ENCODE data around the gene ATAT1. TPM values are rescaled to one million over a fixed set of nuclear protein-coding genes. Genes with fewer than 3 reads are reported as not detected.
A peak's percentile ranks its signal among the peaks of the same experiment; 100 is the strongest.

Gene ATAT1
- total RNA-seq, 1 experiment from 2014 or later: 15.8 TPM

DNA sequence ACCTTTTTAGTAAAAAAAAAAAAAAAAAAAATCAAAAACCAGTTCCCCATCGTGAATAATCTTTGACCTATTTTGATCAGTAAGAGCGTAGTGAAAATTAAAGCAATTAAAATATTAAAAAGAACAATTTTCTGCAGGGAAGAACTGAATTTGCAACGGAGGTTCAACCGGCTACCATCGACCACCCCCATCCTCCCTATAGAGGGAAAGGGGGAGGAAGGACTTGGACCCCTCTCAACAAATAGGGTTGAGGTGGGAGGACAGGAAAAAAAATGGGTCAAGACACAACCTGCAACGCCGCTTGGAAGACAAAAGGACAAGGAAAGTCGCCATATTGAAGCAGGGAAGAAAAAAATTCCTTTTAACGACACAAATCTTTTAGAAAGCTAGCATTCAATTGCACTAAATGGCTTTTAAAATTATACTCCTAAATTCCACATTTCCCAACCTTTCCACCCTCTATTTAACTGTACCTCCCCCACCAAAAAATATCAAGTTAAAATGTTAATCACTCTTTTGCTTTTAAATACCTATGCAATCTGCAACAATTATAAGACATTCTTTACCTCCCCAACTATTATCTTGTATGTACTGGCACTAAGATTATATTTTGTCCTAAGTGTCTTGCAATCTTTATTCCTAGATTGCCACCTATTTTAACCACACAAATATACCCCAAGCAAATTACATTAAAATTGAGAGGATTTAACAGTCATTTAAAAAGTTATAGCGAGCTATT lies 11.3 kb upstream of the ATAT1 start:
- ATAC-seq: no peak
- Histone ChIP-seq H3K27ac (ENCODE audit: low read length) (peak overlapping the region; percentile 100), H3K4me1 (ENCODE audit: control insufficient read depth, insufficient read depth, low read length) (peaks cover 32% of the 10 kb centered on the region), H3K27me3 (ENCODE audit: control insufficient read depth, insufficient read depth, low read length) (no peaks in the 10 kb centered on the region), H3K9me3 (ENCODE audit: control insufficient read depth, insufficient read depth, low read depth, low read length) (no peaks in the 10 kb centered on the region), H3K4me3 (ENCODE audit: low read depth in 2 of 2, low read length in 2 of 2) (peak overlapping the region; percentile 71 to 98), H3K36me3 (ENCODE audit: control insufficient read depth, insufficient read depth, low read length) (peaks cover 19% of the 10 kb centered on the region)
- POLR2A ChIA-PET: interaction anchor here (0.5 to 1.7 kb wide), 8 partner anchors 10 to 1789 kb away, joined by 3 to 18 read pairs (median 6); partner anchors contain the start of gene DHX16
- TF ChIP-seq SIN3A (IDR thresholded peaks at IDR 0.05; ENCODE audit: borderline replicate concordance, insufficient read depth, low read depth, low read length) (no peak), POLR2AphosphoS5 (IDR thresholded peaks at IDR 0.05; ENCODE audit: low read depth, low read length) (peak; percentile 96)
- BruUV-seq (replicated peaks): no TSS peak
- no peak for DNase-seq (ENCODE audit: low read depth, low spot score)
- CTCF ChIA-PET: interaction anchor here (0.6 to 0.7 kb wide), 2 partner anchors 57 to 125 kb away, joined by 3 to 11 read pairs; partner anchors contain the start of gene DHX16
- intact Hi-C loops (cut with micrococcal nuclease; ENCODE audit: unreplicated experiment) (no loop called here), in situ Hi-C loops (cut with HindIII; ENCODE audit: low pct_unique_long_range_greater_than_20kb, low sequenced_read_pairs) (no loop called here)

DNA sequence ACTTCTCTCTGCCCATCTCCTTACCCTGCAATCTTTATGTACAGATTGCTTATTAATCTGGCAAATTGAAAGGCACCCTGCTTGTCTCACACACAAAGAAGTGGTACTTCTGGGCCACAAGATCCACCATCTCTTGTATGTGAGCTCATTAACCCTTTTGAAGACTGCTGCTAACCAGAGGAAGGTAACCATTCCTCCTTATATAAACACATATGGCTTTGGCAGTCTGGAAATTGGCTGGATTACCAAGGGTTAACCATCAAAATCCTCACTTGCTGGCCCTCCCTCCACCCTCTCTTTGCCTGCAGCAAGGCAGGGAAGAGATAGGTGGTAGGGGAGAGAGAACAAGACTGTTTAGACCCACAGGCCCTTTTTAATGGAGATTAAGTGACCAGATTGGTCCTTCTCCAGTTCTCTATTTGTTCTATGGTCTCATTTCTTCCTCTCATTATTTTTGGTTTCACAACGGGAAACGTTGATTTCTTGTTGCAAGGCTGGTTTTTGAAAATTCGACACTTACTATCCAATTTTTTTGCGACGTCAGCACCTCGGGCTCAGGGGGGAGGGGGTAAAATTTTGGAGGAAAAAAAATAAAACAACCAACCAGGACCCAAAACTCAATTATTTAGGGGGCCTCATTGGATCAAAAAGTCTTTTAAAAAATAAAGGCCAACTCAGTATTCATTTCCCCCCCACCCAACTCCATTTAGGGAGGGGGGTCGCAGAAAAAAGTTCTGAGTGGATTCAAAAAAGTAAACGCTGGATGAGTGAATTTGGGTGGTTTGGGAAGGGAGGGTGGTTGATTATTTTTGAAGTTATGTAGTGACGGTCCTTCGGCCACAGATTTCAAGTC lies 10.5 kb upstream of the ATAT1 start:
- Histone ChIP-seq H3K4me3 (ENCODE audit: low read depth in 2 of 2, low read length in 2 of 2) (peak overlapping the region; percentile 71 to 98), H3K4me1 (ENCODE audit: control insufficient read depth, insufficient read depth, low read length) (peaks cover 32% of the 10 kb centered on the region), H3K27ac (ENCODE audit: low read length) (peak overlapping the region; percentile 100), H3K9me3 (ENCODE audit: control insufficient read depth, insufficient read depth, low read depth, low read length) (no peaks in the 10 kb centered on the region), H3K36me3 (ENCODE audit: control insufficient read depth, insufficient read depth, low read length) (peaks cover 19% of the 10 kb centered on the region), H3K27me3 (ENCODE audit: control insufficient read depth, insufficient read depth, low read length) (no peaks in the 10 kb centered on the region)
- in situ Hi-C loops (cut with HindIII; ENCODE audit: low pct_unique_long_range_greater_than_20kb, low sequenced_read_pairs) (no loop called here), intact Hi-C loops (cut with micrococcal nuclease; ENCODE audit: unreplicated experiment) (no loop called here)
- CTCF ChIA-PET: no interaction called here
- TF ChIP-seq, protein P1, sequence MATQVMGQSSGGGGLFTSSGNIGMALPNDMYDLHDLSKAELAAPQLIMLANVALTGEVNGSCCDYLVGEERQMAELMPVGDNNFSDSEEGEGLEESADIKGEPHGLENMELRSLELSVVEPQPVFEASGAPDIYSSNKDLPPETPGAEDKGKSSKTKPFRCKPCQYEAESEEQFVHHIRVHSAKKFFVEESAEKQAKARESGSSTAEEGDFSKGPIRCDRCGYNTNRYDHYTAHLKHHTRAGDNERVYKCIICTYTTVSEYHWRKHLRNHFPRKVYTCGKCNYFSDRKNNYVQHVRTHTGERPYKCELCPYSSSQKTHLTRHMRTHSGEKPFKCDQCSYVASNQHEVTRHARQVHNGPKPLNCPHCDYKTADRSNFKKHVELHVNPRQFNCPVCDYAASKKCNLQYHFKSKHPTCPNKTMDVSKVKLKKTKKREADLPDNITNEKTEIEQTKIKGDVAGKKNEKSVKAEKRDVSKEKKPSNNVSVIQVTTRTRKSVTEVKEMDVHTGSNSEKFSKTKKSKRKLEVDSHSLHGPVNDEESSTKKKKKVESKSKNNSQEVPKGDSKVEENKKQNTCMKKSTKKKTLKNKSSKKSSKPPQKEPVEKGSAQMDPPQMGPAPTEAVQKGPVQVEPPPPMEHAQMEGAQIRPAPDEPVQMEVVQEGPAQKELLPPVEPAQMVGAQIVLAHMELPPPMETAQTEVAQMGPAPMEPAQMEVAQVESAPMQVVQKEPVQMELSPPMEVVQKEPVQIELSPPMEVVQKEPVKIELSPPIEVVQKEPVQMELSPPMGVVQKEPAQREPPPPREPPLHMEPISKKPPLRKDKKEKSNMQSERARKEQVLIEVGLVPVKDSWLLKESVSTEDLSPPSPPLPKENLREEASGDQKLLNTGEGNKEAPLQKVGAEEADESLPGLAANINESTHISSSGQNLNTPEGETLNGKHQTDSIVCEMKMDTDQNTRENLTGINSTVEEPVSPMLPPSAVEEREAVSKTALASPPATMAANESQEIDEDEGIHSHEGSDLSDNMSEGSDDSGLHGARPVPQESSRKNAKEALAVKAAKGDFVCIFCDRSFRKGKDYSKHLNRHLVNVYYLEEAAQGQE (IDR thresholded peaks at IDR 0.05; ENCODE audit: insufficient read depth in 1 of 2, low read depth in 2 of 2, low read length in 1 of 2): no peak
- peak; percentile 47; the same call in 1 of the 2 replicates for TF ChIP-seq POLR2AphosphoS5 (IDR thresholded peaks at IDR 0.05; ENCODE audit: low read depth, low read length)
- no TSS peak for BruUV-seq (replicated peaks)
- POLR2A ChIA-PET: interaction anchor here (0.5 to 0.7 kb wide), 2 partner anchors 43 to 56 kb away, joined by 3 to 4 read pairs; partner anchors contain the start of gene DHX16
- ATAC-seq: no peak
- no peak for DNase-seq (ENCODE audit: low read depth, low spot score)

DNA sequence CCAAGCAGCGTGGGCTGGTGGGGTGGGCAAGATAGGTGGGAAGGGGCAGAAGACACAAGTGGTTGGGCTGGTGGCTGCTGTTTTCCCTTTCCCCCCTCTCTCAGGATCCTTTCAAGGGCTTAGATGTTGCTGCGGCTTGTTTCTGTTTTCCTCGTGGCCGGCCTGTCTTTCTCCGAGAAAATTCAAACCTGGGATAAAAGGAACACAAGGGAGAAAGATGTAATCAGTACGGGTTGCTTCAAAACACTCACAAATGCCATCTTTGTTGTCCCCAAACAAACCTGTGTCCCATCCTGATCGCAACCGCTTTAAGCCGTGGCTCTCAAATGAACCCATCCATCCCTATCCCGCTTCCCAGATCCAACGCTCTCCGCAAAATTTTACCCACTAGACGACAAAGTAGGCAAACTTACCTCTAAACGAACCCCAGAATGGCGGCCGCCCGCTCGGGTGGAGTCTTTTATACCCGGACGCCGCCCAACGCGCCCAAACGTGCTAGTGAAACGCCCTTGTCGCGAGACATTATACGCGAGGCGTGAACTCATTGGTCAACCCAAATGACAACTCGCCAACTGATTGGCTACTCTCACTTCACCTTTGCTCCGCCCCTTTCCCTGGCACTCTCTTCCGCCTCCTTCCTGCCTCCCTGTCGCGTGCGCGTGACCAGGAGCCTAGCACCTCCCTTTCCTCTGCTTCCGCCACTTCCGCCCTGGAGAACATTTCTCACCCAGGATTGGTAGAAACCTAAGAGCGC lies 9.7 kb upstream of the ATAT1 start, which contains the start of gene PPP1R10:
PPP1R10 (minus strand) TSS at position 433 of the 754 bp plus-strand sequence. CDS start 7,299 bp downstream, outside the sequence.
- peak within 1 kb of the TSS; percentile 71 to 98 for H3K4me3 ChIP-seq (ENCODE audit: low read depth in 2 of 2, low read length in 2 of 2)
- no peaks in the 10 kb centered on the region for H3K27me3 ChIP-seq (ENCODE audit: control insufficient read depth, insufficient read depth, low read length)
- TSS peak; percentile 88 for BruUV-seq (replicated peaks)
- H3K36me3 ChIP-seq (ENCODE audit: control insufficient read depth, insufficient read depth, low read length): peaks cover 22% of the 10 kb centered on the region
- POLR2A ChIA-PET: no interaction called here
- peak within 1 kb of the TSS; percentile 100 for H3K27ac ChIP-seq (ENCODE audit: low read length)
- in situ Hi-C loops (cut with HindIII; ENCODE audit: low pct_unique_long_range_greater_than_20kb, low sequenced_read_pairs): no loop called here
- CTCF ChIA-PET: no interaction called here
- peak; percentile 100 for DNase-seq (ENCODE audit: low read depth, low spot score)
- H3K9me3 ChIP-seq (ENCODE audit: control insufficient read depth, insufficient read depth, low read depth, low read length): no peaks in the 10 kb centered on the region
- peaks cover 32% of the 10 kb centered on the region for H3K4me1 ChIP-seq (ENCODE audit: control insufficient read depth, insufficient read depth, low read length)
- intact Hi-C loops (cut with micrococcal nuclease; ENCODE audit: unreplicated experiment): no loop called here
- TF ChIP-seq POLR2AphosphoS5 (IDR thresholded peaks at IDR 0.05; ENCODE audit: low read depth, low read length) (peak; percentile 100), SIN3A (IDR thresholded peaks at IDR 0.05; ENCODE audit: borderline replicate concordance, insufficient read depth, low read depth, low read length) (peak; percentile 83; the same call in 1 of the 2 replicates), TCF7L2 (IDR thresholded peaks at IDR 0.05; ENCODE audit: low read depth, low read length) (0 out of 2 replicates have a peak, but pooled peaks have one; percentile 16)
- TF ChIP-seq, protein P1 (IDR thresholded peaks at IDR 0.05; ENCODE audit: insufficient read depth in 1 of 2, low read depth in 2 of 2, low read length in 1 of 2): no peak
- TF ChIP-seq, protein P2, sequence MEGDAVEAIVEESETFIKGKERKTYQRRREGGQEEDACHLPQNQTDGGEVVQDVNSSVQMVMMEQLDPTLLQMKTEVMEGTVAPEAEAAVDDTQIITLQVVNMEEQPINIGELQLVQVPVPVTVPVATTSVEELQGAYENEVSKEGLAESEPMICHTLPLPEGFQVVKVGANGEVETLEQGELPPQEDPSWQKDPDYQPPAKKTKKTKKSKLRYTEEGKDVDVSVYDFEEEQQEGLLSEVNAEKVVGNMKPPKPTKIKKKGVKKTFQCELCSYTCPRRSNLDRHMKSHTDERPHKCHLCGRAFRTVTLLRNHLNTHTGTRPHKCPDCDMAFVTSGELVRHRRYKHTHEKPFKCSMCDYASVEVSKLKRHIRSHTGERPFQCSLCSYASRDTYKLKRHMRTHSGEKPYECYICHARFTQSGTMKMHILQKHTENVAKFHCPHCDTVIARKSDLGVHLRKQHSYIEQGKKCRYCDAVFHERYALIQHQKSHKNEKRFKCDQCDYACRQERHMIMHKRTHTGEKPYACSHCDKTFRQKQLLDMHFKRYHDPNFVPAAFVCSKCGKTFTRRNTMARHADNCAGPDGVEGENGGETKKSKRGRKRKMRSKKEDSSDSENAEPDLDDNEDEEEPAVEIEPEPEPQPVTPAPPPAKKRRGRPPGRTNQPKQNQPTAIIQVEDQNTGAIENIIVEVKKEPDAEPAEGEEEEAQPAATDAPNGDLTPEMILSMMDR (IDR thresholded peaks at IDR 0.05): no peak
- ATAC-seq: peak; percentile 90

All from Panc1 (cell line).